ENCODE data around the gene MGAT4B. TPM values are rescaled to one million over a fixed set of nuclear protein-coding genes. Genes with fewer than 3 reads are reported as not detected.

Gene MGAT4B
- total and polyA plus RNA-seq, 7 donors, result 27.8 to 241 (median 56.8) TPM

GRCh38 chr5:179817890-179818745 lies 11.5 kb upstream of the MGAT4B start:
- peak overlapping the region; percentile 97 to 100 (median 99) for H3K27ac ChIP-seq
- no peak for TF ChIP-seq CTCF (IDR thresholded peaks at IDR 0.05)
- no peak for TF ChIP-seq POLR2A (IDR thresholded peaks at IDR 0.05)
- no peak for TF ChIP-seq POLR2AphosphoS5 (IDR thresholded peaks at IDR 0.05)
- TF ChIP-seq EP300 (IDR thresholded peaks at IDR 0.05), result no peak
- H3K27me3 ChIP-seq, result no peaks in the 10 kb centered on the region
- DNase-seq, result no peak
- H3K4me3 ChIP-seq, result peak overlapping the region; percentile 68 to 99 (median 97)
- peaks cover 0 to 56% (median 52%) of the 10 kb centered on the region in 4 donors for H3K4me1 ChIP-seq
- WGBS, 2 donors, result 30 to 67% methylated on average over 14 of the region's 14 CpGs
- H3K9me3 ChIP-seq, result no peaks in the 10 kb centered on the region
- intact Hi-C loops (cut with DNase I), result no loop called here
- peaks cover 0 to 11% (median 0%) of the 10 kb centered on the region in 4 donors for H3K36me3 ChIP-seq

GRCh38 chr5:179817470-179817840 lies 10.8 kb upstream of the MGAT4B start:
- Histone ChIP-seq H3K27ac (peak overlapping the region; percentile 97 to 100 (median 99)), H3K36me3 (peaks cover 0 to 11% (median 0%) of the 10 kb centered on the region in 4 donors), H3K9me3 (no peaks in the 10 kb centered on the region), H3K4me3 (peak overlapping the region; percentile 35 to 74 (median 58)), H3K27me3 (no peaks in the 10 kb centered on the region), H3K4me1 (peaks cover 0 to 49% (median 46%) of the 10 kb centered on the region in 4 donors)
- 73 to 87% methylated on average over 8 of the region's 8 CpGs for WGBS, 2 donors
- no peak for DNase-seq
- intact Hi-C loops (cut with DNase I), result no loop called here
- TF ChIP-seq POLR2A (IDR thresholded peaks at IDR 0.05) (no peak), CTCF (IDR thresholded peaks at IDR 0.05) (peak in 1 of 4 experiments; percentile 4), EP300 (IDR thresholded peaks at IDR 0.05) (no peak)

- peak overlapping the region; percentile 97 to 100 (median 99) for H3K27ac ChIP-seq
- H3K27me3 ChIP-seq, result no peaks in the 10 kb centered on the region
- TF ChIP-seq POLR2AphosphoS5 (IDR thresholded peaks at IDR 0.05), result peak in 3 of 4 donors; percentile 16 to 40 (median 24)
- no peak for TF ChIP-seq EP300 (IDR thresholded peaks at IDR 0.05)
- TF ChIP-seq CTCF (IDR thresholded peaks at IDR 0.05), result peak in 1 of 4 experiments; percentile 12
- no peak for TF ChIP-seq POLR2A (IDR thresholded peaks at IDR 0.05)
- H3K9me3 ChIP-seq, result no peaks in the 10 kb centered on the region
- H3K4me1 ChIP-seq, result peaks cover 0 to 44% (median 40%) of the 10 kb centered on the region in 4 donors
- no peak for DNase-seq
- H3K4me3 ChIP-seq, result peak overlapping the region; percentile 35 to 74 (median 58)
- intact Hi-C loops (cut with DNase I), result no loop called here
- 2% methylated on average over 72 of the region's 72 CpGs for WGBS, 2 donors
- peaks cover 0 to 14% (median 0%) of the 10 kb centered on the region in 4 donors for H3K36me3 ChIP-seq
These were observed 10.3 kb upstream of the MGAT4B start for GRCh38 chr5:179816796-179817469.

GRCh38 chr5:179816401-179816795 lies 9.7 kb upstream of the MGAT4B start:
- 65 to 72% methylated on average over 23 of the region's 23 CpGs for WGBS, 2 donors
- Histone ChIP-seq H3K4me3 (peak overlapping the region; percentile 35 to 74 (median 58)), H3K27ac (peak overlapping the region; percentile 97 to 100 (median 99)), H3K4me1 (peaks cover 0 to 42% (median 39%) of the 10 kb centered on the region in 4 donors), H3K9me3 (no peaks in the 10 kb centered on the region), H3K27me3 (no peaks in the 10 kb centered on the region), H3K36me3 (peaks cover 0 to 14% (median 0%) of the 10 kb centered on the region in 4 donors)
- intact Hi-C loops (cut with DNase I), result no loop called here
- TF ChIP-seq POLR2AphosphoS5 (IDR thresholded peaks at IDR 0.05), result no peak
- TF ChIP-seq CTCF (IDR thresholded peaks at IDR 0.05), result no peak
- TF ChIP-seq POLR2A (IDR thresholded peaks at IDR 0.05), result no peak
- TF ChIP-seq EP300 (IDR thresholded peaks at IDR 0.05), result no peak
- no peak for DNase-seq

Measured in sigmoid colon (tissue), 7 donors.